ENCODE data around the gene OR1E2.
"Not testable (repeated sequence)": the region's sequence is repeated elsewhere in the genome, so short reads cannot be mapped to it uniquely, and the experiment has no call there.

The OR1E2 gene

GRCh38 chr17:3433741-3434140 is at the start of gene OR1E2:
Gene OR1E2, minus strand, starts transcription at chr17:3433841. Its CDS starts 0 bp downstream, at chr17:3433841.
- no peak for DNase-seq (ENCODE audit: low spot score)

GRCh38 chr17:3482852-3483251 is 49.2 kb upstream of the OR1E2 start:
- DNase-seq (ENCODE audit: low spot score), result no peak

GRCh38 chr17:3479988-3480387 is 46.3 kb upstream of the OR1E2 start:
- DNase-seq (ENCODE audit: low spot score), result no peak

GRCh38 chr17:3475812-3476610 is 42.4 kb upstream of the OR1E2 start, which contains the start of gene ASPA:
Gene ASPA, plus strand, starts transcription at chr17:3475997. Its CDS starts 163 bp downstream, at chr17:3476160.
- no peak for DNase-seq (ENCODE audit: low spot score)

- DNase-seq (ENCODE audit: low spot score), result no peak
Observed at GRCh38 chr17:3475251-3475685, 41.6 kb upstream of the OR1E2 start.

GRCh38 chr17:3474212-3474611 is 40.6 kb upstream of the OR1E2 start:
- no peak for DNase-seq (ENCODE audit: low spot score)

- no peak for DNase-seq (ENCODE audit: low spot score)
Observed at GRCh38 chr17:3472137-3472536, 38.5 kb upstream of the OR1E2 start.

GRCh38 chr17:3471599-3471998 is 38.0 kb upstream of the OR1E2 start, which contains the start of gene SPATA22:
Gene SPATA22, minus strand, starts transcription at chr17:3471819. Its CDS starts 2,494 bp downstream, at chr17:3469325.
- DNase-seq (ENCODE audit: low spot score), result no peak

GRCh38 chr17:3469529-3469928 is 35.9 kb upstream of the OR1E2 start:
- no peak for DNase-seq (ENCODE audit: low spot score)

GRCh38 chr17:3466355-3466754 is 32.7 kb upstream of the OR1E2 start:
- DNase-seq (ENCODE audit: low spot score), result not testable (repeated sequence)

GRCh38 chr17:3448059-3448665 is 14.5 kb upstream of the OR1E2 start:
- no peak for DNase-seq (ENCODE audit: low spot score)

GRCh38 chr17:3447625-3448024 is 14.0 kb upstream of the OR1E2 start:
- DNase-seq (ENCODE audit: low spot score), result peak; percentile 50

- no peak for DNase-seq (ENCODE audit: low spot score)
Observed at GRCh38 chr17:3440451-3440850, 6.8 kb upstream of the OR1E2 start.

- no peak for DNase-seq (ENCODE audit: low spot score)
Observed at GRCh38 chr17:3438368-3438767, 4.7 kb upstream of the OR1E2 start.

GRCh38 chr17:3433215-3433614 is 426 bp downstream of the OR1E2 start:
- DNase-seq (ENCODE audit: low spot score), result peak; percentile 2

GRCh38 chr17:3418222-3418621 is 15.4 kb downstream of the OR1E2 start:
- no peak for DNase-seq (ENCODE audit: low spot score)

- DNase-seq (ENCODE audit: low spot score), result no peak
Observed at GRCh38 chr17:3415610-3416009, 18.0 kb downstream of the OR1E2 start.

- DNase-seq (ENCODE audit: low spot score), result not testable (repeated sequence)
Observed at GRCh38 chr17:3412216-3412615, 21.4 kb downstream of the OR1E2 start.

- DNase-seq (ENCODE audit: low spot score), result no peak
Observed at GRCh38 chr17:3411070-3411469, 22.6 kb downstream of the OR1E2 start, which contains the start of gene OR3A3. Gene OR3A3, plus strand, starts transcription at chr17:3411370.

- not testable (repeated sequence) for DNase-seq (ENCODE audit: low spot score)
Observed at GRCh38 chr17:3403856-3404255, 29.8 kb downstream of the OR1E2 start.

GRCh38 chr17:3401786-3402185 is 31.9 kb downstream of the OR1E2 start:
- no peak for DNase-seq (ENCODE audit: low spot score)

GRCh38 chr17:3400055-3400454 is 33.6 kb downstream of the OR1E2 start:
- peak; percentile 0 for DNase-seq (ENCODE audit: low spot score)

- DNase-seq (ENCODE audit: low spot score), result no peak
Observed at GRCh38 chr17:3398310-3398709, 35.3 kb downstream of the OR1E2 start, which contains the start of gene OR1E1. Gene OR1E1, minus strand, starts transcription at chr17:3398410. Its CDS starts 0 bp downstream, at chr17:3398410.

Measured in NAMALWA (cell line).